ENCODE data around the gene C16orf90. TPM values are rescaled to one million over a fixed set of nuclear protein-coding genes. Genes with fewer than 3 reads are reported as not detected.

Gene C16orf90
- total RNA-seq, 1 experiment from 2014 or later, result not detected

DNA sequence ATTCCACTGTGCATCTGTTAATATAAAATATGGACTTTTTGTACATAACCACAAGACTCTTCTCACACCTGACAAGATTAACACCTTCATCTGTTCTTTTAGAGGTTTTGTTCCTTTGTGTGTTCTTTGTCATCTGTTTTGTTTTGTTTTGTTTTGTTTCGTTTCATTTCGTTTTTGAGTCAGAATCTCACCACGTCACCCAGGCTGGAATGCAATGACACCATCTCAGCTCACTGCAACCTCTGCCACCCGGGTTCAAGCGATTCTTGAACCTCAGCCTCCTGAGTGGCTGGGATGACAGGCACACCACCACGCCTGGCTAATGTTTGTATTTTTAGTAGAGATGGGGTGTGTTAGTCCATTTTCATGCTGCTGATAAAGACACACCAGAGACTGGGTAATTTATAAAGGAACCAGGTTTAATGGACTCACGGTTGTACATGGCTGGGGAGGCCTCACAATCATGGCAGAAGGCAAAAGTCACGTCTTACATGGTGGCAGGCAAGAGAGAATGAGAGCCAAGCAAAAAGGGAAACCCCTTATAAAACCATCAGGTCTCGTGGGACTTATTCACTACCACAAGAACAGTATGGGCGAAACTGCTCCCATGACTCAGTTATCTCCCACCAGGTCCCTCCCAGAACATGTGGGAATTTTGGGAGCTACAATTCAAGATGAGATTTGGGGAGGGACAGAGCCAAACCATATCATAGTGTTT lies 22.3 kb downstream of the C16orf90 start:
- no peaks in the 10 kb centered on the region for H3K27me3 ChIP-seq (replicated peaks; ENCODE audit: insufficient read depth, low read depth, low read length, poor library complexity)
- H3K4me3 ChIP-seq (ENCODE audit: low read depth, low read length, poor library complexity, severe bottlenecking), result no peak overlapping the region
- CTCF ChIA-PET, result no interaction called here
- intact Hi-C loops (cut with micrococcal nuclease; ENCODE audit: unreplicated experiment), result no loop called here
- no TSS peak for BruUV-seq (replicated peaks)
- H3K4me1 ChIP-seq (ENCODE audit: insufficient read depth, low read length, poor library complexity, severe bottlenecking), result no peaks in the 10 kb centered on the region
- H3K27ac ChIP-seq (ENCODE audit: low read depth, low read length, poor library complexity, severe bottlenecking), result no peak overlapping the region
- no peaks in the 10 kb centered on the region for H3K36me3 ChIP-seq (ENCODE audit: insufficient read depth, low read length, poor library complexity, severe bottlenecking)
- TF ChIP-seq, protein P1, sequence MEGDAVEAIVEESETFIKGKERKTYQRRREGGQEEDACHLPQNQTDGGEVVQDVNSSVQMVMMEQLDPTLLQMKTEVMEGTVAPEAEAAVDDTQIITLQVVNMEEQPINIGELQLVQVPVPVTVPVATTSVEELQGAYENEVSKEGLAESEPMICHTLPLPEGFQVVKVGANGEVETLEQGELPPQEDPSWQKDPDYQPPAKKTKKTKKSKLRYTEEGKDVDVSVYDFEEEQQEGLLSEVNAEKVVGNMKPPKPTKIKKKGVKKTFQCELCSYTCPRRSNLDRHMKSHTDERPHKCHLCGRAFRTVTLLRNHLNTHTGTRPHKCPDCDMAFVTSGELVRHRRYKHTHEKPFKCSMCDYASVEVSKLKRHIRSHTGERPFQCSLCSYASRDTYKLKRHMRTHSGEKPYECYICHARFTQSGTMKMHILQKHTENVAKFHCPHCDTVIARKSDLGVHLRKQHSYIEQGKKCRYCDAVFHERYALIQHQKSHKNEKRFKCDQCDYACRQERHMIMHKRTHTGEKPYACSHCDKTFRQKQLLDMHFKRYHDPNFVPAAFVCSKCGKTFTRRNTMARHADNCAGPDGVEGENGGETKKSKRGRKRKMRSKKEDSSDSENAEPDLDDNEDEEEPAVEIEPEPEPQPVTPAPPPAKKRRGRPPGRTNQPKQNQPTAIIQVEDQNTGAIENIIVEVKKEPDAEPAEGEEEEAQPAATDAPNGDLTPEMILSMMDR (conservative IDR thresholded peaks at IDR 0.05; ENCODE audit: low read depth, low read length), result no peak
- TF ChIP-seq EZH2 (IDR thresholded peaks at IDR 0.05; ENCODE audit: borderline replicate concordance, low read depth, low read length, poor library complexity, severe bottlenecking), result no peak
- no peaks in the 10 kb centered on the region for H3K9me3 ChIP-seq (ENCODE audit: low read depth, low read length, poor library complexity, severe bottlenecking)
- POLR2A ChIA-PET (ENCODE audit: low non-redundant PET), result no interaction called here
- no peak for DNase-seq (ENCODE audit: low spot score)

DNA sequence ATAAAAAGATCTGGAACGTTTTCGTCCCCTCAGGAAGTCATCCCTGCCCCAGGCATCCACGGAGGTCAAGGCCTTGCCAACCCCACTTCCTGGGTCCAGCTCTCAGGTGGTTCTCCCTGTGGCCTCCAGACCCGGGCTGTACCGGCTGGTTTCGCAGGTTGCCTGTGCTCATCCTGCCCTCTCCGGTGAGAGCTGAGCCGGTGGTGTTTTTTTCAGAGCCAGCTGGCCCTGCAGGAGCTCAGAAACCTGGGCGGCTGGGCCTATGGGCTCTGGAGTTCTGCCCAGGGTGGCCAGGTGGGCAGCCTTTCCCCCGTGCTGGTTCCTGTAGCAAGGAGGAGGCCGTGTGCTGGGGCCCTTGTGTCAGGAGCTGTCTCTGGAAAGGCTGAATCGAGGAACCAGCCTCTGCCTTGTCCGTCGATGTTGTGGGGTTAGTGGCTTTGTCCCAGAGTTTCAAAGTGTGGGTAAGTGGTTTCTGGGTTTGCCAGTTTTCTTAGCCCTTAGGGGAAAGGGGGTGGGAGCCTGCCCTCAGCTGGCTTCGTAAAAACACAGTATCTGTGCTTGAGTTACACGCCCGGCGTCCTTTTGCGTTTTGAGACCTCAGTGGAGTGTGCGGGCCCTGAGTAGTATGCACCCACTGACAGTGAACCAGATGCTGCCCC lies 23.6 kb downstream of the C16orf90 start:
- POLR2A ChIA-PET (ENCODE audit: low non-redundant PET), result no interaction called here

DNA sequence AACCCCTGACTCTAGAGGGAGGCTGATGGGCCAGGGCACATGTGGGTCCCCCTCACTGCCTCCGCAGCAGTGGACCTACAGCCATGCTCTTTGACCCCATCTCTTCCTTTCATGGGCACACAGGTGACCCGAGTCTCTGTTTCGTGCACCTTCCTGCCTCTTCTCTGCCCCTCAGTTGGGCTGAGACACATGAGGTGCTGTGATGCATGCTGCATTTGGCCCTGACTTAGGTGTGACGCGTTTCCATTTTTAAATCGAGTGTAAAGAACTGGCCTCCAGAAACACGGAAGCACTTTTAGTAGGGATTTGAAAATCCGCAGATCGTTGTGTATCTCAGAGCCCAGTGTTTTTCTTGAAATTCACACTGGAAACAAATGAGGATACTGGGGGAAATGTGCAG lies 24.6 kb downstream of the C16orf90 start:
- no TSS peak for BruUV-seq (replicated peaks)

More for the DNA sequence above, 23.6 kb downstream of the C16orf90 start:
- no peaks in the 10 kb centered on the region for H3K9me3 ChIP-seq (ENCODE audit: low read depth, low read length, poor library complexity, severe bottlenecking)
- intact Hi-C loops (cut with micrococcal nuclease; ENCODE audit: unreplicated experiment), result no loop called here
- TF ChIP-seq EZH2 (IDR thresholded peaks at IDR 0.05; ENCODE audit: borderline replicate concordance, low read depth, low read length, poor library complexity, severe bottlenecking), result no peak
- TF ChIP-seq, protein P1 (conservative IDR thresholded peaks at IDR 0.05; ENCODE audit: low read depth, low read length), result no peak
- H3K4me1 ChIP-seq (ENCODE audit: insufficient read depth, low read length, poor library complexity, severe bottlenecking), result no peaks in the 10 kb centered on the region
- no peaks in the 10 kb centered on the region for H3K36me3 ChIP-seq (ENCODE audit: insufficient read depth, low read length, poor library complexity, severe bottlenecking)
- no peaks in the 10 kb centered on the region for H3K27me3 ChIP-seq (replicated peaks; ENCODE audit: insufficient read depth, low read depth, low read length, poor library complexity)
- H3K4me3 ChIP-seq (ENCODE audit: low read depth, low read length, poor library complexity, severe bottlenecking), result no peak overlapping the region
- no peak overlapping the region for H3K27ac ChIP-seq (ENCODE audit: low read depth, low read length, poor library complexity, severe bottlenecking)
- CTCF ChIA-PET, result no interaction called here
- BruUV-seq (replicated peaks), result no TSS peak
- DNase-seq (ENCODE audit: low spot score), result no peak

More for the DNA sequence above, 24.6 kb downstream of the C16orf90 start:
- TF ChIP-seq, protein P1 (conservative IDR thresholded peaks at IDR 0.05; ENCODE audit: low read depth, low read length), result no peak
- no peak for TF ChIP-seq EZH2 (IDR thresholded peaks at IDR 0.05; ENCODE audit: borderline replicate concordance, low read depth, low read length, poor library complexity, severe bottlenecking)
- H3K9me3 ChIP-seq (ENCODE audit: low read depth, low read length, poor library complexity, severe bottlenecking), result no peaks in the 10 kb centered on the region
- H3K4me3 ChIP-seq (ENCODE audit: low read depth, low read length, poor library complexity, severe bottlenecking), result no peak overlapping the region
- POLR2A ChIA-PET (ENCODE audit: low non-redundant PET), result no interaction called here
- H3K27me3 ChIP-seq (replicated peaks; ENCODE audit: insufficient read depth, low read depth, low read length, poor library complexity), result no peaks in the 10 kb centered on the region
- DNase-seq (ENCODE audit: low spot score), result no peak
- H3K36me3 ChIP-seq (ENCODE audit: insufficient read depth, low read length, poor library complexity, severe bottlenecking), result no peaks in the 10 kb centered on the region
- no peaks in the 10 kb centered on the region for H3K4me1 ChIP-seq (ENCODE audit: insufficient read depth, low read length, poor library complexity, severe bottlenecking)
- CTCF ChIA-PET, result no interaction called here
- no peak overlapping the region for H3K27ac ChIP-seq (ENCODE audit: low read depth, low read length, poor library complexity, severe bottlenecking)
- intact Hi-C loops (cut with micrococcal nuclease; ENCODE audit: unreplicated experiment), result no loop called here
